Measurements from ENCODE around the gene S100A1.

Gene S100A1

DNA sequence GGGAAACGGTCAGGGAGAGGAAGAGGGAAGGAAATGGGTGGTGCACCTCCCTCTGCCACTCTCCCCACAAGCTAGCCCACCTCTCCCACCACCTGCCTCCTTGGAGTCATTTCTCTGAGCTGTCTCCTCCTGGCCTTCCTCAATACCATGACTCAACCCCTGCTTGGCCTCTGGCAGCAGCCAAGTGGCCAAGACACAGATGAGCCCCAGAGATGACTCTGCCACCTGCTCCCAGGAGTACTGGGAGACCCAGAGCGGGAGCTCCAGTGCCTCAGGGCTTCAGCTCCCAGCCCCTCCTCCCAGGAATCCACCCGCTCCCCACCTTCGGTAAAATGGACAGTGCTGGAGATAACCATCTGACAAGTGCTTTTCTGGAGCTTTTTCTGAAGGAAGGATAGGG lies 17.9 kb upstream of the S100A1 start:
- no peak for DNase-seq (ENCODE audit: low read depth, low spot score)

DNA sequence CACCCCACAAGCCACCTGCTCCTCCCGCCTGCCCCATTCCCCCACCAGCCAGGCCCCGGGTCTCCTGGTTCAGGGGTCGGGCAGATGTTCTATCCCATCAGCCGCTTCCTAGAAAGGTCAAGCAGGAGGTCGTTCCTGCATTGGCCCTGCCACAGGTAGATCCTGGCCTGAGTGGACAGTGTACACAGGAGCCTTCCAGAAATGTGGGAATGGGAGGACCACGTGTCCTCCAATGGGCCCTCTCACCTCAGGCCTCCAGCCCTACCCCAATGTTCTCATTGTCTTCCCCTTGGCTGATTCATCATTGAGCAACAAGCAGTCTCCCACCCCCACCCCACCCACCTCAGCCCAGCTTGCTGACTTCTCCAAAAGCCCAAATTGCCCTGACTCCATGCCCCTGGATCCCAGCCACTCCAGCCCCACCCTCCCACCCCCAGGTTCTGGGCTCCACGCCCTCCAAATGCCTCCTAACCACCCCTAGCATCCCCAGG lies 17.4 kb upstream of the S100A1 start:
- no peak for DNase-seq (ENCODE audit: low read depth, low spot score)

- DNase-seq (ENCODE audit: low read depth, low spot score), result no peak
Observed at GRCh38 chr1:153611356-153611755, 16.9 kb upstream of the S100A1 start.

DNA sequence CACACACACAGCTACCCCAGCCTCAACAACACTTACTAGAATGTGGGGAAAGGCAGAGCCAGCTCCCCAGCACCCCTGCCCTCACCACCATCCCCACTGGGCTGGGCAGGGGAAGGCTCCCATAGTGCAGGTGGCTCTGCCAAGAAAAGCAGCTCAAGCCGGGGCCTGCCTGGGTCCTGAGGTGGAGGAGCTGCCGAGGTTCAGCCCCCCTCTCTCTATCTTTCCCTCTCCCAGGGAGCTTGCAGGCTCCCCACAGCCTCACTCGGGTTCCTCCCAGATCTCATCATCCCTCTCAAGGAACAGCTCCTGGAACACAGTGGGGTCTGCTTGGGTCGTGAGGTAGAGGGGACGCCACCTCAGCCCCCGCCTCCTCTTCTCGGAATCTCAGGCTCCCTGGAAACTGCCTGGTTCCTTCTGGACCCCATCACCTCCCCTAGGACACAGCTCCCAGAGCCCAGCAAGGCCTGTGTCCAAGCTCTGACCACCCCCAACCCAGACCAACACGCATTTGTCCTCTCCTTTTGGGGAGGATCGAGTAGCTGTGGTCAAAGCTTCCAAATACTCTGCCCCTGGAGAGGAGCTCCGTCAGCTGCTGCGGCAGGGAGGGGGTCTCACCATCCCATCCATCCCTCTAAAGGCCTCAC lies 16.0 kb upstream of the S100A1 start:
- no peak for DNase-seq (ENCODE audit: low read depth, low spot score)

GRCh38 chr1:153612755-153613331 lies 15.4 kb upstream of the S100A1 start, which contains the start of gene S100A16:
TSS of gene S100A16 (minus strand) at chr1:153613137. CDS start at chr1:153608151, 4,986 bp downstream.
- no peak for DNase-seq (ENCODE audit: low read depth, low spot score)

- no peak for DNase-seq (ENCODE audit: low read depth, low spot score)
Observed at GRCh38 chr1:153613406-153613805, 14.8 kb upstream of the S100A1 start.

DNA sequence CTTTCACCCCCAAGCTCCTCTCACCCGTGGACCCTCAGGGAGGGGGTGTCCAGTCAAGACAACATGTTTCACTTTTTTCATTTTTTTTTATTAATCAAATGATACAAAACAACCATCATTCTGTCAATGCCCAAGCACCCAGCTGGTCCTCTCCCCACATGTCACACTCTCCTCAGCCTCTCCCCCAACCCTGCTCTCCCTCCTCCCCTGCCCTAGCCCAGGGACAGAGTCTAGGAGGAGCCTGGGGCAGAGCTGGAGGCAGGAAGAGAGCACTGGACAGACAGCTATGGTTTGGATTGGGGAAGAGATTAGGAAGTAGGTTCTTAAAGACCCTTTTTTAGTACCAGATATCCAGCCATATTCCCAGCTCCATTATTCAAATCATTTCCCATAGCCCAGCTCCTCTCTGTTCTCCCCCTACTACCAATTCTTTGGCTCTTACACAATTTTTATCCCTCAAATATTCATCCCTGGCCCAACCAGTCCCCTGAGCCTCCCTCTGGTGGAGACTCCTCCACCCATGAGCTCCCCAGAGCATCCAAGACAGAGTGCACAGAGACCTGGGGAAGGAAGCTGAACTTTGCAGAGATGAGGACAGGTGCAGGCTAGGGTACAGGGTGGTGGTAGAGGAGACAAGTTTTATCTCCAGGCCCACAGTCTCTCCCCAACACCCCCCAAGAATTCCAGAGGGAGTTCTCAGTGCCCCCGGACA lies 13.9 kb upstream of the S100A1 start:
- DNase-seq (ENCODE audit: low read depth, low spot score), result no peak

GRCh38 chr1:153614906-153615305 lies 13.3 kb upstream of the S100A1 start:
- no peak for DNase-seq (ENCODE audit: low read depth, low spot score)

GRCh38 chr1:153615406-153615805 lies 12.8 kb upstream of the S100A1 start:
- no peak for DNase-seq (ENCODE audit: low read depth, low spot score)

- DNase-seq (ENCODE audit: low read depth, low spot score), result no peak
Observed at GRCh38 chr1:153616144-153616916, 11.9 kb upstream of the S100A1 start, which contains the start of gene S100A14. TSS of gene S100A14 (minus strand) at chr1:153616325. CDS start at chr1:153615858, 467 bp downstream.

DNA sequence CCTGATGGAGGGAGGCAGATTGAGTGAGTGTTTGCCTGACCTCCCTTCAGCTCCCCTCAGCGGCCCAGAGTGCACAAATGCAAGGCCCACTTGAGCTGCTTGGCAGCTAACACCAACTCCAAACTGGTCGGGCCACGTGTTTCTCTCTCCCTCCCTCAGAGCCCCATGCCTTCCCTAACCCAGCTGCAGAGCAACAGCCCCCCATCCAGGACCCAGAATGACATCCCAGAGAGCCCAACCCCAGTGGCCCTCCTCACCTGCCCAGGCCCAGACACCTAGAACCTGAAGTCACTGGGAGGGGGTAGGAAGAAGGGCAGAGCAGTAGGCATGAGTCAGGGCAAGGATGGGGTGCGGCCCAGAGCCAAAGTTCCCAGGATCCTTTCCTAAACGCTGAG lies 11.3 kb upstream of the S100A1 start:
- DNase-seq (ENCODE audit: low read depth, low spot score), result no peak

- DNase-seq (ENCODE audit: low read depth, low spot score), result peak; percentile 23
Observed at GRCh38 chr1:153617663-153618062, 10.6 kb upstream of the S100A1 start.

DNA sequence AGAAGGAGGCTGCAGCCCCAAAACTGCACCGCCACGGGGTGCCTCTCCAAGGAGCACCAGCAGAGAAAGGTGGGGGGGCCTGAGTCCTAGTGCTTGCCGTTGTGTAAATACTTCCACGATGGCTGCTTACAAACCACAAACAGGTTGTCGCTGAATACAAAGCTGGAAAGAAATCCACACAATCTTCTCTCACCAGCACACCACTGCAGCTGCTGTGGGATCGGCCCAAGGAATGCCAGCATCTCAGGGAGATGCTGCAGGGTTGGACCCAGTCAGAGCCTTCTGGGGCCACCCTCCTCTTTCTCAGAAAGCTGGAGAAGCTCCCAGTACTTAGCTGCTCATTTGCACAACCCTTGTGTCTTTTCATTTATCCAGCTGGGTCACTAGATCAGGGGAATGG lies 9.1 kb upstream of the S100A1 start:
- no peak for DNase-seq (ENCODE audit: low read depth, low spot score)

DNA sequence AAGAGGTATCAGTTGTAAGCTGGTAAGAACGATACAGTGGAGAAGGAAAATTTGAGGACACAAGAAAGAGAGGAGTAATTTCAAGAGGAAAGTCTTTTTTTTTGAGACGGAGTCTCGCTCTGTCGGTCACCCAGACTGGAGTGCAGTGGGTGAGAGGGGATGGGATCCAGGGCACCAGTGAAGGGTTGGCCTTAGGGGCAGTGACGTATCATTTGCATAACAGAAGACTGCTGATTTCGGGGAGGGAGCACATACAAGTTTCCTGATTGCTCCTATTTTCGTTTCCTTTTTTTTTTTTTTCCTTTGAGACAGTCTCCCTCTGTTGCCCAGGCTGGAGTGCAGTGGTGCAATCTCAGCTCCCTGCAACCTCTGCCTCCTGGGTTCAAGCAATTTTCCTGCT lies 5.1 kb upstream of the S100A1 start:
- DNase-seq (ENCODE audit: low read depth, low spot score), result no peak

DNA sequence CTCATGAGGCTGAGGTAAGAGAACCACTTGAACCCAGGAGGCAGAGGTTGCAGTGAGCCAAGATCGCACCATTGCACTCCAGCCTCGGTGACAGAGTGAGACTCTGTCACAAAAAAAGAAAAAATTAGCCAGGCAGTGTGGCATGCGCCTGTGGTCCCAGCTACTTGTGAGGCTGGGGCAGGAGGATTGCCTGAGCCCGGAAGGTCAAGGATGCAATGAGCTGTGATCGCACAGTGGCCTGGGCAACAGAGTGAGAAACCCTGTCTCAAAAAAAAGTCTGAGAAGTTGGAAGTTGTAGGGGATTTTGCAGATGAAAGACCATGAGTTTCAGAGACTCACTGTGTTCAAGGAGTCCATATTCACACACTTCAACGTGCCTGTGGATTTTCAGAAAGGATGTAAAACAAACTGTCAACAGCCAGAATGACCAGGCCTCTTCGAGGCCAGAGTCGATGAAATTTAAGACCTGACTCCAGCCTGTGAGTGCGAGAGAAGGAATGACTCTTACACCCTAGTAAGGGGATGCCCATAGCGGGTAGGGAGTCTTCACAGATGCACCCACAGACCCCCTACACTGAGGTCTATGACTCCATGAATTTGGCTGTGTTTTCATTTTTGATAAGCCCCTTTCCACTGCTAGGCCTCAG lies 3.1 kb upstream of the S100A1 start:
- no peak for DNase-seq (ENCODE audit: low read depth, low spot score)

GRCh38 chr1:153626477-153626903 lies 1.7 kb upstream of the S100A1 start:
- DNase-seq (ENCODE audit: low read depth, low spot score), result no peak

GRCh38 chr1:153626904-153627714 lies 1.1 kb upstream of the S100A1 start, which contains the start of gene S100A13:
TSS of gene S100A13 (minus strand) at chr1:153627505. CDS start at chr1:153626472, 1,033 bp downstream.
- no peak for DNase-seq (ENCODE audit: low read depth, low spot score)

GRCh38 chr1:153628638-153629342 lies 556 bp downstream of the S100A1 start:
- DNase-seq (ENCODE audit: low read depth, low spot score), result no peak

GRCh38 chr1:153629343-153629665 lies 1.1 kb downstream of the S100A1 start:
- no peak for DNase-seq (ENCODE audit: low read depth, low spot score)

GRCh38 chr1:153629971-153630370 lies 1.7 kb downstream of the S100A1 start:
- no peak for DNase-seq (ENCODE audit: low read depth, low spot score)

All from activated naive CD8-positive, alpha-beta T cell treated with anti-CD3 and anti-CD28 coated beads, Interleukin-2, amount 50 U/mL, for 16 hours (primary cell).